GM21515 (cell line): ENCODE measurements around the gene CBX8.

Source experiments
- ATAC-seq: cut with Tn5 transposase; IDR thresholded peaks from one replicate; pipeline ENCODE4 v1.9.1; 2021; ENCODE audit not compliant: unreplicated experiment

CBX8 gene

GRCh38 chr17:79835953-79836509, 39.2 kb upstream of the CBX8 start:
- ATAC-seq = no peak

GRCh38 chr17:79835470-79835899, 38.6 kb upstream of the CBX8 start:
- no peak for ATAC-seq

- ATAC-seq = no peak
These were observed 37.9 kb upstream of the CBX8 start for GRCh38 chr17:79834565-79835469.

- ATAC-seq = no peak
These were observed 37.1 kb upstream of the CBX8 start for GRCh38 chr17:79833744-79834564.

- no peak for ATAC-seq
These were observed 36.2 kb upstream of the CBX8 start for GRCh38 chr17:79833110-79833450.

GRCh38 chr17:79832218-79833109, 35.6 kb upstream of the CBX8 start:
- no peak for ATAC-seq

GRCh38 chr17:79831265-79832217, 34.7 kb upstream of the CBX8 start:
- ATAC-seq = no peak

GRCh38 chr17:79830763-79831264, 33.9 kb upstream of the CBX8 start:
- ATAC-seq = no peak

- no peak for ATAC-seq
These were observed 33.4 kb upstream of the CBX8 start for GRCh38 chr17:79830303-79830702.

GRCh38 chr17:79829457-79829856, 32.6 kb upstream of the CBX8 start:
- no peak for ATAC-seq

- no peak for ATAC-seq
These were observed 32.1 kb upstream of the CBX8 start for GRCh38 chr17:79829004-79829403.

GRCh38 chr17:79826841-79827578, 30.1 kb upstream of the CBX8 start:
- no peak for ATAC-seq

GRCh38 chr17:79826204-79826680, 29.4 kb upstream of the CBX8 start:
- no peak for ATAC-seq

GRCh38 chr17:79825580-79825921, 28.7 kb upstream of the CBX8 start:
- no peak for ATAC-seq

- no peak for ATAC-seq
These were observed 28.2 kb upstream of the CBX8 start for GRCh38 chr17:79824893-79825579.

GRCh38 chr17:79824234-79824633, 27.4 kb upstream of the CBX8 start:
- ATAC-seq = no peak

- ATAC-seq = no peak
These were observed 25.8 kb upstream of the CBX8 start for GRCh38 chr17:79822583-79823124.
